Muscle of leg (tissue), 16 donors: ENCODE results near the gene PRTFDC1. TPM values are rescaled to one million over a fixed set of nuclear protein-coding genes. Genes with fewer than 3 reads are reported as not detected.

Experiments used
- DNase-seq: peaks from one replicate; pipeline ENCODE4 v3.0.0; 2013
- H3K27ac ChIP-seq: one replicate; pipeline ENCODE4 v1.5.1; 2013; ENCODE audit warnings: mild to moderate bottlenecking, low read length, control low read depth
- H3K27me3 ChIP-seq: one replicate; pipeline ENCODE4 v1.6.1; 2013; ENCODE audit warnings: low read length; ENCODE audit not compliant: control insufficient read depth, insufficient read depth
- H3K36me3 ChIP-seq: one replicate; pipeline ENCODE4 v1.6.1; 2013; ENCODE audit warnings: low read length; ENCODE audit not compliant: control insufficient read depth, insufficient read depth
- H3K4me1 ChIP-seq: one replicate; pipeline ENCODE4 v1.6.1; 2013; ENCODE audit warnings: low read length; ENCODE audit not compliant: control insufficient read depth, insufficient read depth
- H3K4me3 ChIP-seq: one replicate; pipeline ENCODE4 v1.5.1; 2013; ENCODE audit warnings: low read length, control low read depth
- H3K9me3 ChIP-seq: replicated peaks from 2 replicates; pipeline ENCODE4 v1.6.1; 2013; ENCODE audit warnings: low read depth, low read length; ENCODE audit not compliant: control insufficient read depth
- WGBS: methylation state at CpG from one replicate; pipeline ENCODE4 v1.1.5; 2013; ENCODE audit warnings: missing lambda C conversion rate; ENCODE audit not compliant: insufficient coverage; 5-methylcytosine and 5-hydroxymethylcytosine counted together
- long read RNA-seq, 11 donors: transcript quantifications; one replicate each; lab custom pipeline, GENCODE V29; 2026
- polyA plus RNA-seq, 8 donors: library from polyadenylated mRNA; unstranded; fragments of 120-200 nt; gene quantifications; one replicate each; pipeline versions ENCODE4 v1.2.1 to v1.2.3, GENCODE V29; 2013; ENCODE audit warnings: inconsistent platforms in 1 of 8, low replicate concordance in 1 of 8; ENCODE audit not compliant: insufficient read length in 8 of 8, insufficient read depth in 1 of 8
- total RNA-seq: library from RNA; stranded (reverse); fragments of 120-200 nt; gene quantifications from one replicate; pipeline ENCODE4 v1.2.4, GENCODE V29; 2013

PRTFDC1 gene
- total RNA-seq: 14.0 TPM
- polyA plus RNA-seq: 10 to 100 TPM; 12.6 to 21.6 (median 16.9) TPM
- long read RNA-seq, donor 1, partial matches to known transcripts: 0 of 1 reads
- long read RNA-seq, donor 1, other reads (novel, unspliced or antisense): 0 of 1 reads
- long read RNA-seq, donor 2: 0 reads
- long read RNA-seq, donor 3, partial matches to known transcripts: 0 of 7 reads
- long read RNA-seq, donor 3, other reads (novel, unspliced or antisense): 6 of 7 reads
- long read RNA-seq, donor 4, partial matches to known transcripts: 0 of 1 reads
- long read RNA-seq, donor 4, other reads (novel, unspliced or antisense): 0 of 1 reads
- long read RNA-seq, donor 5, partial matches to known transcripts: 0 of 13 reads
- long read RNA-seq, donor 5, other reads (novel, unspliced or antisense): 13 of 13 reads
- long read RNA-seq, donor 6, partial matches to known transcripts: 0 of 7 reads
- long read RNA-seq, donor 6, other reads (novel, unspliced or antisense): 6 of 7 reads
- long read RNA-seq, donor 7, partial matches to known transcripts: 0 of 2 reads
- long read RNA-seq, donor 7, other reads (novel, unspliced or antisense): 0 of 2 reads
- long read RNA-seq, donor 8, partial matches to known transcripts: 0 of 2 reads
- long read RNA-seq, donor 8, other reads (novel, unspliced or antisense): 0 of 2 reads
- long read RNA-seq, donor 9, partial matches to known transcripts: 5 of 11 reads
- long read RNA-seq, donor 9, other reads (novel, unspliced or antisense): 5 of 11 reads
- long read RNA-seq, donor 10, partial matches to known transcripts: 0 of 7 reads
- long read RNA-seq, donor 10, other reads (novel, unspliced or antisense): 7 of 7 reads
- long read RNA-seq, donor 11, partial matches to known transcripts: 0 of 2 reads
- long read RNA-seq, donor 11, other reads (novel, unspliced or antisense): 0 of 2 reads

GRCh38 chr10:24952143-24952706 lies at the start of gene PRTFDC1:
Gene PRTFDC1, minus strand, starts transcription at chr10:24952606. Its CDS starts 31 bp downstream, at chr10:24952575.
- Histone ChIP-seq H3K27me3 (no peaks in the 10 kb centered on the region), H3K4me1 (peaks cover 32% of the 10 kb centered on the region), H3K36me3 (no peaks in the 10 kb centered on the region), H3K4me3 (peak within 1 kb of the TSS; percentile 69), H3K27ac (peak within 1 kb of the TSS; percentile 95), H3K9me3 (no peaks in the 10 kb centered on the region)
- DNase-seq: peak; percentile 85
- 1% methylated on average over 49 of the region's 56 CpGs for WGBS

GRCh38 chr10:24998044-24998443 lies 45.6 kb upstream of the PRTFDC1 start:
- no peak overlapping the region for H3K27ac ChIP-seq
- 87% methylated on average over 3 of the region's 3 CpGs for WGBS

GRCh38 chr10:24995072-24995471 lies 42.7 kb upstream of the PRTFDC1 start:
- no peak overlapping the region for H3K4me3 ChIP-seq
- no peaks in the 10 kb centered on the region for H3K9me3 ChIP-seq
- no peaks in the 10 kb centered on the region for H3K4me1 ChIP-seq
- H3K27me3 ChIP-seq: no peaks in the 10 kb centered on the region
- DNase-seq: no peak
- H3K36me3 ChIP-seq: no peaks in the 10 kb centered on the region
- no peak overlapping the region for H3K27ac ChIP-seq

More at GRCh38 chr10:24998044-24998443, 45.6 kb upstream of the PRTFDC1 start:
- Histone ChIP-seq H3K9me3 (peaks cover 2% of the 10 kb centered on the region), H3K4me3 (no peak overlapping the region), H3K36me3 (no peaks in the 10 kb centered on the region), H3K4me1 (no peaks in the 10 kb centered on the region), H3K27me3 (no peaks in the 10 kb centered on the region)
- DNase-seq: no peak

GRCh38 chr10:24993237-24993958 lies 41.0 kb upstream of the PRTFDC1 start:
- WGBS: no CpG with 5 or more reads among the region's 1 CpG
- no peak for DNase-seq
- Histone ChIP-seq H3K36me3 (no peaks in the 10 kb centered on the region), H3K4me3 (no peak overlapping the region), H3K4me1 (no peaks in the 10 kb centered on the region), H3K9me3 (no peaks in the 10 kb centered on the region), H3K27me3 (no peaks in the 10 kb centered on the region), H3K27ac (no peak overlapping the region)

GRCh38 chr10:24992512-24993133 lies 40.2 kb upstream of the PRTFDC1 start:
- Histone ChIP-seq H3K9me3 (no peaks in the 10 kb centered on the region), H3K27me3 (no peaks in the 10 kb centered on the region), H3K4me3 (no peak overlapping the region), H3K4me1 (no peaks in the 10 kb centered on the region), H3K27ac (no peak overlapping the region), H3K36me3 (no peaks in the 10 kb centered on the region)
- WGBS: 89% methylated on average over 1 of the region's 3 CpGs
- no peak for DNase-seq

- H3K36me3 ChIP-seq: no peaks in the 10 kb centered on the region
- WGBS: 89% methylated on average over 8 of the region's 13 CpGs
These were observed 38.9 kb upstream of the PRTFDC1 start for GRCh38 chr10:24991298-24991697.

GRCh38 chr10:24989867-24990266 lies 37.5 kb upstream of the PRTFDC1 start:
- DNase-seq: peak; percentile 46
- no peaks in the 10 kb centered on the region for H3K36me3 ChIP-seq
- no CpG with 5 or more reads among the region's 1 CpG for WGBS

More at GRCh38 chr10:24991298-24991697, 38.9 kb upstream of the PRTFDC1 start:
- Histone ChIP-seq H3K4me1 (no peaks in the 10 kb centered on the region), H3K4me3 (no peak overlapping the region), H3K27ac (no peak overlapping the region), H3K9me3 (no peaks in the 10 kb centered on the region), H3K27me3 (no peaks in the 10 kb centered on the region)
- no peak for DNase-seq

GRCh38 chr10:24988831-24989640 lies 36.6 kb upstream of the PRTFDC1 start:
- WGBS: 51% methylated on average over 10 of the region's 12 CpGs
- H3K27ac ChIP-seq: no peak overlapping the region

More at GRCh38 chr10:24989867-24990266, 37.5 kb upstream of the PRTFDC1 start:
- Histone ChIP-seq H3K4me1 (no peaks in the 10 kb centered on the region), H3K4me3 (no peak overlapping the region), H3K9me3 (no peaks in the 10 kb centered on the region), H3K27ac (no peak overlapping the region), H3K27me3 (no peaks in the 10 kb centered on the region)

GRCh38 chr10:24984906-24985305 lies 32.5 kb upstream of the PRTFDC1 start:
- Histone ChIP-seq H3K9me3 (no peaks in the 10 kb centered on the region), H3K4me1 (no peaks in the 10 kb centered on the region), H3K4me3 (no peak overlapping the region), H3K27ac (peak overlapping the region; percentile 25), H3K36me3 (no peaks in the 10 kb centered on the region), H3K27me3 (no peaks in the 10 kb centered on the region)
- WGBS: no CpG with 5 or more reads among the region's 3 CpGs
- peak; percentile 89 for DNase-seq

More at GRCh38 chr10:24988831-24989640, 36.6 kb upstream of the PRTFDC1 start:
- no peaks in the 10 kb centered on the region for H3K36me3 ChIP-seq
- no peaks in the 10 kb centered on the region for H3K4me1 ChIP-seq
- no peak for DNase-seq
- no peak overlapping the region for H3K4me3 ChIP-seq
- H3K9me3 ChIP-seq: no peaks in the 10 kb centered on the region
- H3K27me3 ChIP-seq: no peaks in the 10 kb centered on the region
